ENCODE data around the gene ZBTB43. TPM values are rescaled to one million over a fixed set of nuclear protein-coding genes. Genes with fewer than 3 reads are reported as not detected.

Gene ZBTB43
- total RNA-seq, 1 experiment from 2014 or later, result 4.1 TPM

GRCh38 chr9:126857261-126857960 lies 52.6 kb downstream of the ZBTB43 start:
- DNase-seq (ENCODE audit: low read depth), result no peak

- no peak for DNase-seq (ENCODE audit: low read depth)
These were observed 54.3 kb downstream of the ZBTB43 start for GRCh38 chr9:126859111-126859510.

GRCh38 chr9:126860077-126860756 lies 55.4 kb downstream of the ZBTB43 start, which contains the start of gene ZBTB34:
ZBTB34 (plus strand) TSS chr9:126860639; CDS start chr9:126879400, 18,761 bp downstream.
- peak; percentile 49 for DNase-seq (ENCODE audit: low read depth)

- DNase-seq (ENCODE audit: low read depth), result peak; percentile 13
These were observed 56.1 kb downstream of the ZBTB43 start for GRCh38 chr9:126860757-126861466.

- DNase-seq (ENCODE audit: low read depth), result peak; percentile 15
These were observed 56.9 kb downstream of the ZBTB43 start for GRCh38 chr9:126861707-126862103.

GRCh38 chr9:126862104-126862761 lies 57.4 kb downstream of the ZBTB43 start:
- no peak for DNase-seq (ENCODE audit: low read depth)

GRCh38 chr9:126864771-126865170 lies 59.9 kb downstream of the ZBTB43 start:
- no peak for DNase-seq (ENCODE audit: low read depth)

GRCh38 chr9:126869368-126869767 lies 64.5 kb downstream of the ZBTB43 start:
- no peak for DNase-seq (ENCODE audit: low read depth)

- no peak for DNase-seq (ENCODE audit: low read depth)
These were observed 67.7 kb downstream of the ZBTB43 start for GRCh38 chr9:126872516-126872915.

- no peak for DNase-seq (ENCODE audit: low read depth)
These were observed 69.9 kb downstream of the ZBTB43 start for GRCh38 chr9:126874546-126875314.

- no peak for DNase-seq (ENCODE audit: low read depth)
These were observed 71.1 kb downstream of the ZBTB43 start for GRCh38 chr9:126875756-126876510.

GRCh38 chr9:126876531-126876930 lies 71.7 kb downstream of the ZBTB43 start:
- no peak for DNase-seq (ENCODE audit: low read depth)

- no peak for DNase-seq (ENCODE audit: low read depth)
These were observed 72.6 kb downstream of the ZBTB43 start for GRCh38 chr9:126877418-126877817.

- no peak for DNase-seq (ENCODE audit: low read depth)
These were observed 74.4 kb downstream of the ZBTB43 start for GRCh38 chr9:126879288-126879687.

GRCh38 chr9:126880226-126880946 lies 75.5 kb downstream of the ZBTB43 start:
- no peak for DNase-seq (ENCODE audit: low read depth)

- DNase-seq (ENCODE audit: low read depth), result no peak
These were observed 76.1 kb downstream of the ZBTB43 start for GRCh38 chr9:126880947-126881332.

GRCh38 chr9:126882746-126883145 lies 77.9 kb downstream of the ZBTB43 start:
- no peak for DNase-seq (ENCODE audit: low read depth)

GRCh38 chr9:126883636-126884035 lies 78.8 kb downstream of the ZBTB43 start:
- DNase-seq (ENCODE audit: low read depth), result no peak

- no peak for DNase-seq (ENCODE audit: low read depth)
These were observed 80.3 kb downstream of the ZBTB43 start for GRCh38 chr9:126885131-126885641.

Data from RPMI7951 (cell line).